ENCODE results near the gene CHD3. TPM values are rescaled to one million over a fixed set of nuclear protein-coding genes. Genes with fewer than 3 reads are reported as not detected.

CHD3 gene
- total and polyA plus RNA-seq, 2 of the 13 experiments (the other 11 are each of a cell fraction or from before 2014, with no cell fraction given) = 2.7 to 3.7 TPM

DNA sequence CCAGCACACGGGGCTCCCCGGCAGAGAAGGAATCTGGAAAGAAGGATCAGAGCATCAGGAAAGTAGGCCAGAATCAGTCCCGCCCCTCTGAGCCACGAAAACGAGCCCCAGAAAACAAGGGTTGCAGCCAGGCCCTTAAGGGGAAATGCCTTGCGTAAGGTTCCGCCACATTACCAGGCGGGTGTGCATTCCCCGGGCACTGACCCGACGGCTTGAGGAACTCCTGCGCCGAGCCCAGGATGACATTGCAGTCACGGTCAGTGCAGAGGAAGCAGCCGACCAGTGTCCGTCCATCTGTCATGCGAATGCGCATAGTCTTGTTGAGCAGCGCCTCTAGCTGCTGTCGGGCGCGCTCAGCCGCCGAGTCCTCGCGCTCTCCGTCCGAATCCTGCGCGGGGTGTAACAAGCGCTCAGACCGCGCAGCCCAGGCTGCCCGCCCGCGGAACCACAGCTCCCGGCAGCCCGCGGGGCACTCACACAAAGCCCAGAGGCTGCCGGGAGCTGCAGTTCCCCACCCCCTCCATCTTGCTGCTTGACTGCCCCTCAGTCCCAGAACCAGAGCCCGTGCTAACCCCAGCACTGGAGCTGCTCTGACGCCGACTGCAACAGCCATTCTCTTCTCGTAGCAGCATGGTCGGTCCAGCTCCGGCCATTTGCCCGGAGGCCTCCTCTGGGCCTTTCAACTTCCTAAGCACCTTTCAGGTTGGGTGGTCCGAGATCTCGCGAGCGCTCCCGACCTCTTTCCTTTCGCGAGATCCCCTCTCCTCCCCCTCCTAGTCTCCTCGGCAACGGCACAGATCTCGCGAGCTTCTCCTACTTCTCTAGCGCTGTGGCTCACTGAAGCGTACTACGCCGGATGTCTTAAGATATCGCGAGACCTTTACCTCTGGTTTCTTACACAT is 31.5 kb upstream of the CHD3 start, which contains the start of gene NAA38 (continued):
- TF ChIP-seq, protein P1, sequence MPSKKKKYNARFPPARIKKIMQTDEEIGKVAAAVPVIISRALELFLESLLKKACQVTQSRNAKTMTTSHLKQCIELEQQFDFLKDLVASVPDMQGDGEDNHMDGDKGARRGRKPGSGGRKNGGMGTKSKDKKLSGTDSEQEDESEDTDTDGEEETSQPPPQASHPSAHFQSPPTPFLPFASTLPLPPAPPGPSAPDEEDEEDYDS (CRISPR knock-in tag; IDR thresholded peaks at IDR 0.05) = 0 out of 2 replicates have a peak, but pooled peaks have one; percentile 41
- TF ChIP-seq ISX (CRISPR knock-in tag; conservative IDR thresholded peaks at IDR 0.05) = no peak
- peak; percentile 58 for TF ChIP-seq KAT8 (CRISPR knock-in tag; IDR thresholded peaks at IDR 0.05)
- TF ChIP-seq, protein P2, sequence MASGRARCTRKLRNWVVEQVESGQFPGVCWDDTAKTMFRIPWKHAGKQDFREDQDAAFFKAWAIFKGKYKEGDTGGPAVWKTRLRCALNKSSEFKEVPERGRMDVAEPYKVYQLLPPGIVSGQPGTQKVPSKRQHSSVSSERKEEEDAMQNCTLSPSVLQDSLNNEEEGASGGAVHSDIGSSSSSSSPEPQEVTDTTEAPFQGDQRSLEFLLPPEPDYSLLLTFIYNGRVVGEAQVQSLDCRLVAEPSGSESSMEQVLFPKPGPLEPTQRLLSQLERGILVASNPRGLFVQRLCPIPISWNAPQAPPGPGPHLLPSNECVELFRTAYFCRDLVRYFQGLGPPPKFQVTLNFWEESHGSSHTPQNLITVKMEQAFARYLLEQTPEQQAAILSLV (CRISPR knock-in tag; IDR thresholded peaks at IDR 0.05; ENCODE audit: borderline replicate concordance) = 0 out of 2 replicates have a peak, but pooled peaks have one; percentile 69
- no peak for TF ChIP-seq ASH2L (IDR thresholded peaks at IDR 0.05; ENCODE audit: insufficient read length, low read depth, low read length)
- no peak for TF ChIP-seq KLF9 (CRISPR knock-in tag; IDR thresholded peaks at IDR 0.05; ENCODE audit: low read depth)
- TF ChIP-seq YY1 (IDR thresholded peaks at IDR 0.05; ENCODE audit: insufficient read depth, insufficient replicate concordance, low read depth, low read length) = peak; percentile 93
- TF ChIP-seq, protein P3, sequence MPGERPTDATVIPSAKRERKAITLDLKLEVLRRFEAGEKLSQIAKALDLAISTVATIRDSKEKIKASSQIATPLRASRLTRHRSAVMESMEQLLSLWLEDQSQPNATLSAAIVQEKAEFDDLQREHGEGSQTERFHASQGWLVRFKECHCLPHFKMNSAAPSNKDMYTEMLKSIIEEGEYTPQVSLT (CRISPR knock-in tag; IDR thresholded peaks at IDR 0.05; ENCODE audit: borderline replicate concordance, low read depth) = no peak
- TF ChIP-seq IKZF4 (CRISPR knock-in tag; IDR thresholded peaks at IDR 0.05; ENCODE audit: borderline replicate concordance, low read depth, not compliant biosample characterization) = no peak
- peak; percentile 50; the same call in 1 of the 2 replicates for TF ChIP-seq HDAC2 (CRISPR knock-in tag; IDR thresholded peaks at IDR 0.05)
- no peak for TF ChIP-seq TEAD2 (CRISPR knock-in tag; IDR thresholded peaks at IDR 0.05)
- TF ChIP-seq ERF (CRISPR knock-in tag; IDR thresholded peaks at IDR 0.05) = peak; percentile 32; the same call in 1 of the 2 replicates
- TF ChIP-seq ATF5 (CRISPR knock-in tag; IDR thresholded peaks at IDR 0.05; ENCODE audit: low read depth) = no peak
- peak; percentile 71 for TF ChIP-seq TEAD3 (CRISPR knock-in tag; optimal IDR thresholded peaks at IDR 0.05; ENCODE audit: borderline replicate concordance)
- TF ChIP-seq ZNF567 (CRISPR knock-in tag; IDR thresholded peaks at IDR 0.05; ENCODE audit: borderline replicate concordance) = no peak
- TF ChIP-seq ZFP37 (CRISPR knock-in tag; IDR thresholded peaks at IDR 0.05; ENCODE audit: borderline replicate concordance) = peak; percentile 68; the same call in 1 of the 2 replicates
- TF ChIP-seq ZGPAT (CRISPR knock-in tag; IDR thresholded peaks at IDR 0.05) = peak; percentile 82
- TF ChIP-seq IKZF1 (IDR thresholded peaks at IDR 0.05) = no peak
- TF ChIP-seq ZNF451 (CRISPR knock-in tag; IDR thresholded peaks at IDR 0.05) = no peak
